B cell (primary cell): ENCODE measurements around the gene R3HDM4. TPM values are rescaled to one million over a fixed set of nuclear protein-coding genes. Genes with fewer than 3 reads are reported as not detected.

Experiments used
- ATAC-seq: fragments of 200-7000 bp; cut with Tn5 transposase; one replicate; pipeline ENCODE4 v1.10.0; 2021; ENCODE audit warnings: low read depth, mild to moderate bottlenecking, moderate number of reproducible peaks, moderate library complexity
- CTCF ChIA-PET: fragments of 350-600 bp; sonication (Branson Sonifier 250); formaldehyde crosslinking; loops from one replicate; lab custom pipeline; 2021; ENCODE audit warnings: antibody characterized with exemption, inconsistent platforms; lab: Charles Lee
- POLR2A ChIA-PET: fragments of 350-600 bp; sonication (Branson Sonifier 250); formaldehyde crosslinking; loops from one replicate; lab custom pipeline; 2021; ENCODE audit warnings: antibody characterized with exemption; lab: Charles Lee
- DNase-seq: peaks from one replicate; pipeline ENCODE4 v3.0.0; 2013
- H2AFZ ChIP-seq: 2 replicates; pipeline ENCODE4 v1.6.1; 2012; ENCODE audit warnings: mild to moderate bottlenecking, low read depth, low read length; ENCODE audit not compliant: insufficient read depth, poor library complexity, severe bottlenecking
- H3K27ac ChIP-seq, 2 donors: 1 replicate in 1 of 2; 2 replicates in 1 of 2; pipeline ENCODE4 v1.5.1; 2012 to 2013; ENCODE audit warnings: low read length in 2 of 2, mild to moderate bottlenecking in 2 of 2, moderate library complexity in 1 of 2
- H3K27me3 ChIP-seq, 4 experiments: fragments of 200-600 bp in 1 of 4; sonication (generic) in 1 of 4; replicated peaks in 1 of 4; 1 replicate in 2 of 4; 2 replicates in 2 of 4; pipeline versions ENCODE4 v1.6.1 to v1.7.0; 2013 to 2016; ENCODE audit warnings: low read length in 3 of 4, mild to moderate bottlenecking in 2 of 4, mixed read lengths in 1 of 4, moderate library complexity in 1 of 4; ENCODE audit not compliant: insufficient read depth in 4 of 4, control insufficient read depth in 3 of 4; ENCODE audit errors: control extremely low read depth in 1 of 4
- H3K36me3 ChIP-seq, 2 experiments: replicated peaks in 1 of 2; 1 replicate in 1 of 2; 2 replicates in 1 of 2; pipeline versions ENCODE4 v1.6.1 to v1.7.1; 2013; ENCODE audit warnings: low read length in 1 of 2; ENCODE audit not compliant: insufficient read depth in 2 of 2, control insufficient read depth in 1 of 2; ENCODE audit errors: control extremely low read depth in 1 of 2, extremely low read depth in 1 of 2
- H3K4me1 ChIP-seq, 2 donors: fragments of 200-600 bp in 1 of 2; sonication (generic) in 1 of 2; 1 replicate in 1 of 2; 2 replicates in 1 of 2; pipeline versions ENCODE4 v1.5.1 to v1.6.1; 2013 to 2017; ENCODE audit warnings: low read length in 2 of 2; ENCODE audit not compliant: control insufficient read depth in 2 of 2, insufficient read depth in 2 of 2
- H3K4me2 ChIP-seq: replicated peaks from 2 replicates; pipeline ENCODE3; 2012; ENCODE audit warnings: mild to moderate bottlenecking, low read depth, low read length; ENCODE audit not compliant: poor library complexity, severe bottlenecking
- H3K4me3 ChIP-seq, 5 experiments: fragments of 200-600 bp in 1 of 5; sonication (generic) in 1 of 5; 1 replicate in 3 of 5; 2 replicates in 2 of 5; pipeline versions ENCODE4 v1.5.1 to v1.7.0; 2011 to 2016; ENCODE audit warnings: low read length in 4 of 5, mild to moderate bottlenecking in 4 of 5, low read depth in 2 of 5, control low read depth in 1 of 5, moderate library complexity in 1 of 5; ENCODE audit not compliant: insufficient read depth in 1 of 5; ENCODE audit errors: control extremely low read depth in 1 of 5, extremely low read depth in 1 of 5
- H3K79me2 ChIP-seq: fragments of 200-600 bp; sonication (generic); one replicate; pipeline ENCODE4 v1.6.0; 2016; ENCODE audit warnings: low read length; ENCODE audit not compliant: control insufficient read depth, insufficient read depth
- H3K9ac ChIP-seq: fragments of 200-600 bp; sonication (generic); 2 replicates; pipeline ENCODE4 v1.6.1; 2017; ENCODE audit warnings: mild to moderate bottlenecking, low read length, moderate library complexity
- H3K9me3 ChIP-seq, 3 donors: one replicate each; pipeline versions ENCODE4 v1.6.1 to v1.7.1; 2013; ENCODE audit warnings: low read length in 2 of 3; ENCODE audit not compliant: control insufficient read depth in 2 of 3, insufficient read depth in 1 of 3; ENCODE audit errors: control extremely low read depth in 1 of 3
- H4K20me1 ChIP-seq: 2 replicates; pipeline ENCODE4 v1.6.0; 2012; ENCODE audit warnings: mild to moderate bottlenecking, low read length; ENCODE audit not compliant: insufficient read depth, control insufficient read depth, poor library complexity, severe bottlenecking
- H3K27ac Mint-ChIP-seq: one replicate; pipeline ENCODE4 v1.8.0; 2021; ENCODE audit warnings: mixed read lengths
- H3K27me3 Mint-ChIP-seq: one replicate; pipeline ENCODE4 v1.8.0; 2021; ENCODE audit warnings: mixed read lengths
- H3K4me1 Mint-ChIP-seq: one replicate; pipeline ENCODE4 v1.8.0; 2021; ENCODE audit warnings: mixed read lengths
- H3K4me3 Mint-ChIP-seq: one replicate; pipeline ENCODE4 v1.8.0; 2021; ENCODE audit warnings: mixed read lengths
- H3K9me3 Mint-ChIP-seq: one replicate; pipeline ENCODE4 v1.8.0; 2022; ENCODE audit warnings: mixed read lengths; ENCODE audit not compliant: insufficient read depth
- CTCF ChIP-seq: fragments of 200-600 bp; IDR thresholded peaks from one replicate; pipeline ENCODE4 v1.8.0; 2022; ENCODE audit warnings: antibody characterized with exemption, mild to moderate bottlenecking
- EZH2 ChIP-seq: IDR thresholded peaks from 2 replicates; pipeline ENCODE4 v1.6.1; 2012; ENCODE audit warnings: borderline replicate concordance, low read depth, mild to moderate bottlenecking, moderate library complexity, low read length; ENCODE audit not compliant: insufficient read depth, poor library complexity, severe bottlenecking
- WGBS: methylation state at CpG from one replicate; pipeline ENCODE4 v1.1.5; 2013; ENCODE audit warnings: missing lambda C conversion rate; ENCODE audit not compliant: insufficient coverage; 5-methylcytosine and 5-hydroxymethylcytosine counted together
- intact Hi-C: fragments of 100-400 bp; cut with micrococcal nuclease; formaldehyde crosslinking; loops from one replicate; pipeline ENCODE4 v1.10.0; 2022
- polyA plus RNA-seq: library from polyadenylated mRNA; depleted of rRNA; stranded (reverse); fragments of >200 nt; gene quantifications from 2 replicates; pipeline ENCODE4 v1.2.3, GENCODE V29; 2012
- total RNA-seq, 2 donors: library from RNA; stranded (reverse); fragments of 120-200 nt in 1 of 2; gene quantifications; 1 replicate in 1 of 2; 2 replicates in 1 of 2; pipeline versions ENCODE4 v1.2.3 to v1.2.4, GENCODE V29; 2013 to 2022

The R3HDM4 gene
- total and polyA plus RNA-seq, 2 donors (not counting 1 experiment from before 2014, with no cell fraction given) = 168 to 176 TPM

GRCh38 chr19:952049-952679 lies 39.1 kb upstream of the R3HDM4 start:
- H4K20me1 ChIP-seq = peaks cover 50% of the 10 kb centered on the region
- Mint-ChIP-seq H3K27ac (peak overlapping the region; percentile 86), H3K27me3 (no peaks in the 10 kb centered on the region), H3K4me1 (peaks cover 52% of the 10 kb centered on the region), H3K9me3 (no peaks in the 10 kb centered on the region), H3K4me3 (peak overlapping the region; percentile 64)
- no peak for ATAC-seq
- no peak for TF ChIP-seq CTCF
- TF ChIP-seq EZH2 = no peak
- ChIA-PET CTCF (interaction anchor here (0.7 kb wide), 1 partner anchor 664 kb away, joined by 3 read pairs; no protein-coding TSS in a partner anchor), POLR2A (interaction anchor here (0.7 to 1.3 kb wide), 2 partner anchors 20 to 115 kb away, joined by 6 to 8 read pairs; partner anchors contain the start of gene ARHGAP45)
- peak overlapping the region; percentile 77 for H3K4me2 ChIP-seq
- peaks cover 44 to 79% of the 10 kb centered on the region in 2 donors for H3K4me1 ChIP-seq
- H3K36me3 ChIP-seq = peaks cover 0 to 2% of the 10 kb centered on the region in 2 experiments
- H3K4me3 ChIP-seq = peak overlapping the region in 3 of 5 experiments; percentile 35 to 58 (median 47)
- DNase-seq = no peak
- WGBS = 70% methylated on average over 12 of the region's 14 CpGs
- peaks cover 69% of the 10 kb centered on the region for H3K79me2 ChIP-seq
- intact Hi-C loops = no loop called here
- peak overlapping the region; percentile 60 for H3K9ac ChIP-seq
- H3K27ac ChIP-seq = peak overlapping the region; percentile 47 to 52
- no peaks in the 10 kb centered on the region for H3K9me3 ChIP-seq
- H2AFZ ChIP-seq = no peak overlapping the region
- no peaks in the 10 kb centered on the region for H3K27me3 ChIP-seq
